Kidney glomerular epithelial cell (primary cell): ENCODE measurements around the gene EAF1.
"Not testable (repeated sequence)": the region's sequence is repeated elsewhere in the genome, so short reads cannot be mapped to it uniquely, and the experiment has no call there.

ENCODE experiments used
- DNase-seq: peaks from one replicate; lab custom pipeline; 2025; lab: John Stamatoyannopoulos, UW

Gene EAF1

GRCh38 chr3:15452156-15452555 is 24.8 kb downstream of the EAF1 start:
- DNase-seq: no peak

- no peak for DNase-seq
These were observed 25.6 kb downstream of the EAF1 start for GRCh38 chr3:15452961-15453360.

GRCh38 chr3:15453501-15453900 is 26.1 kb downstream of the EAF1 start:
- DNase-seq: no peak

- DNase-seq: no peak
These were observed 26.7 kb downstream of the EAF1 start for GRCh38 chr3:15453991-15454625.

GRCh38 chr3:15454965-15455364 is 27.6 kb downstream of the EAF1 start:
- DNase-seq: no peak

GRCh38 chr3:15455756-15456155 is 28.4 kb downstream of the EAF1 start:
- DNase-seq: no peak

GRCh38 chr3:15456321-15456720 is 28.9 kb downstream of the EAF1 start:
- no peak for DNase-seq

- DNase-seq: not testable (repeated sequence)
These were observed 29.5 kb downstream of the EAF1 start for GRCh38 chr3:15456915-15457314.

GRCh38 chr3:15458212-15458780 is 30.9 kb downstream of the EAF1 start:
- DNase-seq: no peak

- DNase-seq: no peak
These were observed 33.6 kb downstream of the EAF1 start for GRCh38 chr3:15460891-15461531.

GRCh38 chr3:15462451-15462850 is 35.1 kb downstream of the EAF1 start:
- DNase-seq: no peak

- DNase-seq: no peak
These were observed 38.6 kb downstream of the EAF1 start for GRCh38 chr3:15465876-15466585.

GRCh38 chr3:15467227-15468181 is 40.1 kb downstream of the EAF1 start:
- no peak for DNase-seq

- no peak for DNase-seq
These were observed 42.9 kb downstream of the EAF1 start for GRCh38 chr3:15470261-15470660.

GRCh38 chr3:15470849-15471248 is 43.5 kb downstream of the EAF1 start:
- no peak for DNase-seq

- no peak for DNase-seq
These were observed 44.5 kb downstream of the EAF1 start for GRCh38 chr3:15471861-15472260.

GRCh38 chr3:15475161-15475560 is 47.8 kb downstream of the EAF1 start:
- no peak for DNase-seq

GRCh38 chr3:15476378-15476777 is 49.0 kb downstream of the EAF1 start:
- DNase-seq: no peak

GRCh38 chr3:15477951-15478639 is 50.7 kb downstream of the EAF1 start:
- DNase-seq: no peak

- DNase-seq: no peak
These were observed 51.2 kb downstream of the EAF1 start for GRCh38 chr3:15478640-15478979.
